Skeletal muscle tissue (tissue), 4 donors: ENCODE measurements around the gene HOXC5. TPM values are rescaled to one million over a fixed set of nuclear protein-coding genes. Genes with fewer than 3 reads are reported as not detected.

Source experiments
- H3K27ac ChIP-seq: one replicate; pipeline ENCODE4 v1.7.0; 2013; ENCODE audit warnings: mild to moderate bottlenecking, low read depth, low read length, inconsistent platforms
- H3K27me3 ChIP-seq, 3 donors: one replicate each; pipeline ENCODE4 v1.7.0; 2013; ENCODE audit warnings: low read length in 3 of 3; ENCODE audit not compliant: control insufficient read depth in 3 of 3, insufficient read depth in 3 of 3
- H3K36me3 ChIP-seq, 3 donors: one replicate each; pipeline ENCODE4 v1.7.0; 2013; ENCODE audit warnings: low read length in 3 of 3; ENCODE audit not compliant: control insufficient read depth in 3 of 3, insufficient read depth in 3 of 3
- H3K4me1 ChIP-seq, 3 donors: one replicate each; pipeline ENCODE4 v1.7.0; 2013; ENCODE audit warnings: low read length in 3 of 3, mild to moderate bottlenecking in 3 of 3; ENCODE audit not compliant: control insufficient read depth in 3 of 3, insufficient read depth in 3 of 3
- H3K4me3 ChIP-seq, 3 donors: one replicate each; pipeline ENCODE4 v1.7.0; 2013; ENCODE audit warnings: low read length in 3 of 3
- H3K9ac ChIP-seq, 3 donors: one replicate each; pipeline ENCODE4 v1.7.0; 2013; ENCODE audit warnings: low read length in 3 of 3, mild to moderate bottlenecking in 3 of 3, moderate library complexity in 2 of 3, low read depth in 1 of 3
- H3K9me3 ChIP-seq, 3 donors: one replicate each; pipeline ENCODE4 v1.7.0; 2013; ENCODE audit warnings: low read length in 3 of 3; ENCODE audit not compliant: control insufficient read depth in 3 of 3
- total RNA-seq: library from RNA; depleted of rRNA; stranded (reverse); fragments of >200 nt; gene quantifications from one replicate; pipeline ENCODE4 v1.2.3, GENCODE V29; 2014
- donor health status: Osteomylitis.

The HOXC5 gene
- total RNA-seq, 1 donor from 2014 or later = 0.52 TPM

DNA sequence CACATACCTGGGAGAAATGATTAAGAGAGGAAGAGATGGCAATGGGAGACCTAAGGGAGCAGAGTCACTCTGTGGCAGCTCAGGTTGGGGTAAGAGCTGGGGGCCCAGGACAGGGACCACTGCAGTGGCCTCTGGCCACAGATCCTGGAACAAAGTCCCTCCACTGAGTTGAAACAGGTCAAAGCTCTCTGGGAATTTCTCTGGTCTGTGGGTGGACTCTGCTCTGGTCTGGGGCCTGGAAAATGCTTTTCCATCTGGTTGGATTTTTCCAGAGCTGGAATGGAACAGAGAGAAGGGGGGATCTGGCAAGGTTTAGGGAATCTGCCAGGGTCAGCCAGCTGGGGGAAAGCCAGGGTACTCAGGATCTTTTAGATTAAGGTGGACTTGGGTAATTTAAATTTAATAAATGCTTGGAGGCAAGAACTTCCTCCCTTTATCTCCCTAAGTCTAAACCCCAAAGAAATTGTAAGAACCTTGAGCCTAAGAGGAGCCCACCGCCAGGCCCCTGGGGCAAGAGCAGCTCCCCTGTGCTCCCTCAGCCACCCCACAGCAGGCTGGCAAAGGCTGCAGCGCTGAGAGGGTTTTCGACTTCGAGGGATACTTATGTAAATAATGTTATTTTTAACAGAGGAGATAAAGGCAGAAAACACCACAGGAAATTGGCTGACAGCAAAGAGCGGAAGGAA lies 44.2 kb upstream of the HOXC5 start:
- Histone ChIP-seq H3K27ac (peak overlapping the region; percentile 100), H3K4me3 (peak overlapping the region; percentile 52 to 91 (median 57)), H3K27me3 (peaks cover 9 to 24% (median 10%) of the 10 kb centered on the region in 3 donors)

DNA sequence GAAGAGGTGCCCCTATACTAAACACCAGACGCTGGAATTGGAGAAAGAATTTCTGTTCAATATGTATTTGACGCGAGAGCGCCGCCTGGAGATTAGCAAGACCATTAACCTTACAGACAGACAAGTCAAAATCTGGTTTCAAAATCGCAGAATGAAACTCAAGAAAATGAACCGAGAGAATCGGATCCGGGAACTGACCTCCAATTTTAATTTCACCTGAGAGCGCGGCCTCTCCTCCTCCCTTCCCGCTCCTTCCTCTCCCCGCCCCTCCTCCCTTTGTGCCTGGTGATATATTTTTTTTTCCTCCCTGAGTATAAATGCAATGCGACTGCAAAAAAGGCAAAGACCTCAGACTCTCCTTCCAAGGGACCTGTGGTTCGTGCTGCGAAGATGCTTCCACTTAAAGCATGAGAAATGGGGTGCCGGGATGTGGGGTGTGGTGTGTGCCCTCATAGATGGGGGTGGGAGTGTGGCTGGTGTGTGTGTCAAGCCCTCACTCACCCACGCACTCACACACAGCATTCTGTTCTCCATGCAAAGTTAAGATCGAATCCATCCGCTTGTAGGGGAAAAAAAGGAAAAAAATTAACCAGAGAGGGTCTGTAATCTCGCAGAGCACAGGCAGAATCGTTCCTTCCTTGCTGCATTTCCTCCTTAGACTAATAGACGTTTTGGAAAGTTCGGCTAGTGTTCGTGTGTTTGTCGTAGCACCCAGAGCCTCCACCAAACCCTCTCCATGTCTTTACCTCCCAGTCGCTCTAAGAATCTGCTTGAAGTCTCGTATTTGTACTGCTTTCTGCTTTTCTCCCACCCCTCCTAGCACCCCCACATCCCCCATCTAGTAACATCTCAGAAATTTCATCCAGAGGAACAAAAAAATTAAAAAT lies 43.4 kb upstream of the HOXC5 start:
- H3K4me3 ChIP-seq = peak overlapping the region; percentile 57 to 91 (median 70)
- peak overlapping the region; percentile 64 to 81 (median 69) for H3K9ac ChIP-seq
- peak overlapping the region; percentile 100 for H3K27ac ChIP-seq

More for the DNA sequence above, 44.2 kb upstream of the HOXC5 start:
- Histone ChIP-seq H3K4me1 (peaks cover 68 to 83% (median 70%) of the 10 kb centered on the region in 3 donors), H3K9me3 (no peaks in the 10 kb centered on the region), H3K36me3 (no peaks in the 10 kb centered on the region), H3K9ac (peak overlapping the region; percentile 34 to 97 (median 65))

DNA sequence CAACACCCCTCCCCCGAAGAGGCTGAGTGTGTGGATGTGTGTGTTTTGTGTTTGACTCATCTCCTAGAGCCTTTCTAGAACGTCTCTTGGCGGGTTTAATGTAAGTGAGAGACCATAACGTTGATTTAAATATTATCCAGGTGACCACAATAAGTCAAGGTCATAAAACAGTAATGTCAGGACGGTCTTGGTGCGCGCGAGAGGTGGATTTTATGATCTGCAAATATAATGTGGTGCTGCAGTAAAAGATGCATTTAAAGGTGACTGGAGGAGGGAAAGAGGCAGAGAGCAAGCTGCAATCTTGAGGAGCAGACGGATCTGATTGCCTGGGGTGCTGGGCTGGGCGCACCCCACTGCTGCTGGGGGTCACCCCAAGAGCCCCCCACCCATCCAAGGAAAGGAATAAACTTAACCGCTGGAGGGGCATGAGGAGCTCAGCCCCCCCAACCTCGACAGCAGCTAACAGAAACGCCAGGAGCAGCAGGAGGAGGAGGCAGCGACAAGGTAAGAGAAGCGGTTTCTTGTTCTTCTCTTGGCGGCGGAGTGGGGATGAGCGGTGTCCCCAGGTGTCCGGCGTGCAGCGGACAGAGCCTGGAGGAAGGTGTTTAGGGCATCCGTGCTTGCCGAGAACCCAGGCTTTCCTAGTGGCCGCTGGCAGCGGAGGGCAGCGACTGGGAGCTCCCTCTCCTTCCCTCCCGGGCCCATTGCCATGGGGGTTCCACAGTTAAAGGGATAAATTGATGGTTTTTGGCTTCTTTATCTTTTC lies 42.4 kb upstream of the HOXC5 start:
- Histone ChIP-seq H3K9me3 (no peaks in the 10 kb centered on the region), H3K4me3 (peak overlapping the region; percentile 42 to 72 (median 67))

More for the DNA sequence above, 43.4 kb upstream of the HOXC5 start:
- H3K9me3 ChIP-seq = no peaks in the 10 kb centered on the region
- H3K27me3 ChIP-seq = peaks cover 4 to 21% (median 5%) of the 10 kb centered on the region in 3 donors
- H3K36me3 ChIP-seq = no peaks in the 10 kb centered on the region
- H3K4me1 ChIP-seq = peaks cover 69 to 86% (median 70%) of the 10 kb centered on the region in 3 donors

DNA sequence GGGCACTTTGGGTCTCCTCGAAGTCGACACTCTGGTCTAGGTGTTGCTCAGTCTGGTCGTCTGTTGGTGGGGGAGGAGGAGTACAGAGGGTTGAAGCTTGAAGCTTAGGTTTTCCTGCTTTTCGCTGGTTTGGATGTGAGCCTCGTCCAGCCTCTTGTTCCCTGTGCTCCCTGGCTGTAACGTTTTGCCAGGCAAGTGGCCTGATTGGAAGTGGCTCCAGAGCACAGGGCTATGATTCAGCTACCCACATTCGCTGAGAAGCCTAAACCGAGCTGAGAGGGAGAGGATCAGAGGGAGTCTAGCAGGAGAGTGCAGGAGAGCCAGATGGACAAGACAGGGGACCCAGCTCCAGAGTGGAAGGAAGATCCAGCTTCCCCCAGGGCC lies 41.8 kb upstream of the HOXC5 start:
- Histone ChIP-seq H3K4me3 (peak overlapping the region; percentile 42 to 72 (median 67)), H3K9ac (peak overlapping the region; percentile 34 to 81 (median 71)), H3K27me3 (peaks cover 4 to 19% (median 5%) of the 10 kb centered on the region in 3 donors), H3K9me3 (no peaks in the 10 kb centered on the region), H3K27ac (peak overlapping the region; percentile 100), H3K4me1 (peaks cover 68 to 89% (median 75%) of the 10 kb centered on the region in 3 donors), H3K36me3 (no peaks in the 10 kb centered on the region)

More for the DNA sequence above, 42.4 kb upstream of the HOXC5 start:
- Histone ChIP-seq H3K4me1 (peaks cover 72 to 91% (median 74%) of the 10 kb centered on the region in 3 donors), H3K9ac (peak overlapping the region; percentile 34 to 81 (median 71)), H3K27ac (peak overlapping the region; percentile 100), H3K27me3 (peaks cover 4 to 21% (median 5%) of the 10 kb centered on the region in 3 donors), H3K36me3 (no peaks in the 10 kb centered on the region)

DNA sequence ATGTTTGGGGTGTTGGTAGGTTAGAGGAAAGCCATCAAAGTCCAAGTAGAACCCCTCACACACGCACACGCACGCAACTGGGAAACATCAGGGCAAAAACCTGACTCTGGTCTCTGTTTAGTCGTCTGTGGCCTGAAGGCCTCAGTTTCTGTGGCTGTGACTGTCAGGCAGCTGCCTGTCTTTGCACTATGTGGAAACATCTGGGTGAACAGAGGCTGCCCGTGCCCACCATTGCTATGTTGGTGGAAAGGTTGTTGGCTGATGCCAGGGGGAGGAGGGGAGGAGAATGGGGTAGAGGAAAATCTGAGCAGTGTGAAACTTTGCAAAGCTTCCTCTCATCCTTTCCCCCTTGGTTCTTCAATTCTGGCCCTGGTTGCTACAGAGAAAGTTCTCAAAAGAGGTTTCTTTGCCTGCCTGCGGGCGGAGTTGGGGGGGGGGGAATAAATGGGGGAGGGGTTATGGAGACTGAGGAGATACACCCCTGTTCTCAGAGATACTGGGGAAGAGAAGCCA lies 40.4 kb upstream of the HOXC5 start:
- Histone ChIP-seq H3K9ac (peak overlapping the region; percentile 34 to 81 (median 71)), H3K9me3 (no peaks in the 10 kb centered on the region), H3K4me3 (peak overlapping the region in 2 of 3 donors; percentile 2 to 42), H3K27me3 (peaks cover 0 to 13% (median 3%) of the 10 kb centered on the region in 3 donors), H3K27ac (peak overlapping the region; percentile 100), H3K36me3 (no peaks in the 10 kb centered on the region), H3K4me1 (peaks cover 70 to 90% (median 79%) of the 10 kb centered on the region in 3 donors)

DNA sequence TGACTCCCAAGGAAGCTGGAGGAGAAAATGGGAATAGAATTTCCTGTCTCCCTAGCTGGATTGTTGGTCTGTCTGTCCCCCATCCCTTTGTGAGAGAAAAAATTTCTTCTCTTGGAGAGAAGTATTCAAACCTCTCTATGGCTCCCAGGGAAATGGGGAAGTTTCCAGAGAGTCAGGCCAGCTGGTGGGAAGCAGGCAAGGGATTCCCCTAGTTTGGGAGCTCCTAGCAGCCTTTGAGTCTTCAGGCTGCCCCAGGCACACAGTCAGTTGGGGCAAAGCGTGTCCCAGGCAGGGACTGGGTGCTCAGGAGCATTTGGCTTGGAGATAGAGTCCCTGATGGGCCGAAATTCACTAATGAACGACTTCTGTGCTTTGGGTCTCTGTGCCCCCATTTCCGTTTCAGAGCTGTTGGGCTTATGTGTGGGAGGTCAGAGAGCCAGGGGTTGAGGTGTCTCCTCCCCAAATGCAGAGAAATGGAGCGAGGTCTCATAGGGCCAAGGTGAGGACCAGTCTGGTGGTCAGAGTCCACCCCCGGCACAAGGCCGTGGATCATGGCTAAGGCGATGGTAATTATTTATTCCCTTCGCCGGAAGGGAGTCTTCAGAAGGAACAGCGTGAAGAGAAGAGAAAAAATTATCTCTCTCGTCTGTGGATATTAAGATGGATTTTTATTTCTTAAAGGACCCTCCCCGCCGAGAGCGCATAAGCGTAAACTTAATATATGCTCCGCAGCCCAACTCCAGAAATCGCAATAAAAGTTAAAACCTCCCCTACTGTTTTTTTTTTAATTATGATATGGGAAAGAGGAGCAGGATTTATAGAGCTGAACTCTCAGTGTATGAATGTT lies 39.5 kb upstream of the HOXC5 start:
- Histone ChIP-seq H3K36me3 (no peaks in the 10 kb centered on the region), H3K9me3 (no peaks in the 10 kb centered on the region), H3K27ac (peak overlapping the region; percentile 100), H3K4me1 (peaks cover 69 to 90% (median 77%) of the 10 kb centered on the region in 3 donors), H3K27me3 (peaks cover 0 to 12% (median 3%) of the 10 kb centered on the region in 3 donors), H3K9ac (peak overlapping the region; percentile 87 to 99 (median 99)), H3K4me3 (peak overlapping the region; percentile 88 to 93 (median 89))

DNA sequence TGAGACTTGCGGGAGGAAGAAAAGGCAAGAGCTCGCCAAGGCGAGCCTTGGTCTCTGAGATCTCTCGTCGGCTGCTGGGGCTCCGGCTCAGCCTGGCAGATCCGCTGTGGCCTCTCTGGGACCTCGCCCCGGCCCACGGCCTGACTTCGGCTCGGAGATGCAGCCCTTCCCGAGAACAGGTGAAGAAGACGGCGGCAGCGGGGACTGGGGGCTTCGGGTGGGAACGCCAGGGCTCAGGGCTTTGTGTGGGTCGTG lies 38.9 kb upstream of the HOXC5 start:
- peak overlapping the region; percentile 100 for H3K27ac ChIP-seq
- peak overlapping the region; percentile 87 to 99 (median 99) for H3K9ac ChIP-seq
- peak overlapping the region; percentile 88 to 93 (median 89) for H3K4me3 ChIP-seq
- peaks cover 69 to 86% (median 77%) of the 10 kb centered on the region in 3 donors for H3K4me1 ChIP-seq
- no peaks in the 10 kb centered on the region for H3K36me3 ChIP-seq
- peaks cover 0 to 9% (median 3%) of the 10 kb centered on the region in 3 donors for H3K27me3 ChIP-seq
- H3K9me3 ChIP-seq = no peaks in the 10 kb centered on the region

DNA sequence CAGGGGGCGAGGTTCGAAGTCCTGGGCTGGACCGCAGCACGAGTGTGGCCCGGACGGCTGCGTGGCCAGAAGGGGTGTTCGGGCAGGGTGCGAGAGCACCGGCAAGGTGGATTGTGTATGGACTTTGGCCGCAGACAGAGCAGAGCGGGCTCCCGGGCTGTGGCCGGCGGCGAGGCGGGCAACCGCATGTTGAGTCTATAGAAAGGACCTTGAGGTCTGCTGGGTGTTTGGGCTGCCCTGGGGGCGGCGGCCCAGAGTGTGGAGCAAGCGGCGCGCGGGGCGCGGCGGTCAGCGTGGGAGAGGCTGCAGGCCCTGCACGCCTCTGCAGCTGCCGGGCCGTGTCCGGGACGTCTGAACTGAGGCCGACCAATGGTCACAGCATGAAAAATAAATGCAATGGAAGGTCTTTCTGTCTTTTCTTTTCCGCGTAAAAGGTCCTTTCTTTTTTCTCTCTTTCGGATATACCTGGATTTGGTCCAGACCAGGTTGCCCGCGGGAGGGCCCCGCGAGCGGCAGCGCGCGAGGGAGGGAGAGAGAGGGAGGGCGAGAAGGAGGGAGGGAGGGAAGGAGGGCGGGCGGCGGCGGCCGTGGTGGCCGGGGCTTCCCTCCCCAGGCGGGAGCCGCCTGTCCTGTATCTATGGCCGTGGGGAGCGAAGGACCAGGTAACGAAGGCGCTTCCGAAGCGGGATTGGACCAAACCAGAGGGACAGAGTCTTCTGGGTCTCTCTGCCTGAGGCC lies 38.4 kb upstream of the HOXC5 start:
- peaks cover 67 to 82% (median 73%) of the 10 kb centered on the region in 3 donors for H3K4me1 ChIP-seq
- H3K36me3 ChIP-seq = no peaks in the 10 kb centered on the region
- peak overlapping the region; percentile 100 for H3K27ac ChIP-seq
- H3K4me3 ChIP-seq = peak overlapping the region; percentile 88 to 93 (median 89)
- peak overlapping the region; percentile 96 to 99 (median 99) for H3K9ac ChIP-seq
- H3K9me3 ChIP-seq = no peaks in the 10 kb centered on the region
- H3K27me3 ChIP-seq = peaks cover 0 to 9% (median 3%) of the 10 kb centered on the region in 3 donors
